ENCODE results near the gene LPAR3. TPM values are rescaled to one million over a fixed set of nuclear protein-coding genes. Genes with fewer than 3 reads are reported as not detected.
"Not testable (repeated sequence)": the region's sequence is repeated elsewhere in the genome, so short reads cannot be mapped to it uniquely, and the experiment has no call there.

LPAR3 gene
- total RNA-seq, 1 donor from 2014 or later, result 16.2 TPM

- Histone ChIP-seq H3K27me3 (ENCODE audit: low read depth) (no peaks in the 10 kb centered on the region), H3K27ac (replicated peaks) (no peak overlapping the region), H3K9me3 (replicated peaks) (no peaks in the 10 kb centered on the region), H3K4me1 (peaks cover 11% of the 10 kb centered on the region), H3K4me3 (no peak overlapping the region), H3K36me3 (no peaks in the 10 kb centered on the region)
- TF ChIP-seq CTCF (IDR thresholded peaks at IDR 0.05; ENCODE audit: borderline replicate concordance), result no peak
- no peak for DNase-seq
- intact Hi-C loops (cut with micrococcal nuclease), result no loop called here
Observed at GRCh38 chr1:84916897-84917296, 23.9 kb upstream of the LPAR3 start.

- TF ChIP-seq CTCF (IDR thresholded peaks at IDR 0.05; ENCODE audit: borderline replicate concordance), result no peak
- intact Hi-C loops (cut with micrococcal nuclease), result no loop called here
- no peaks in the 10 kb centered on the region for H3K9me3 ChIP-seq (replicated peaks)
- H3K4me1 ChIP-seq, result peaks cover 11% of the 10 kb centered on the region
- no peak overlapping the region for H3K27ac ChIP-seq (replicated peaks)
- H3K36me3 ChIP-seq, result no peaks in the 10 kb centered on the region
- H3K27me3 ChIP-seq (ENCODE audit: low read depth), result no peaks in the 10 kb centered on the region
- H3K4me3 ChIP-seq, result no peak overlapping the region
- DNase-seq, result no peak
Observed at GRCh38 chr1:84913555-84913892, 20.5 kb upstream of the LPAR3 start.

GRCh38 chr1:84912726-84913554 is 19.9 kb upstream of the LPAR3 start:
- DNase-seq, result no peak
- TF ChIP-seq CTCF (IDR thresholded peaks at IDR 0.05; ENCODE audit: borderline replicate concordance), result no peak
- peaks cover 11% of the 10 kb centered on the region for H3K4me1 ChIP-seq
- intact Hi-C loops (cut with micrococcal nuclease), result no loop called here
- H3K27ac ChIP-seq (replicated peaks), result no peak overlapping the region
- no peaks in the 10 kb centered on the region for H3K27me3 ChIP-seq (ENCODE audit: low read depth)
- no peak overlapping the region for H3K4me3 ChIP-seq
- no peaks in the 10 kb centered on the region for H3K36me3 ChIP-seq
- no peaks in the 10 kb centered on the region for H3K9me3 ChIP-seq (replicated peaks)

GRCh38 chr1:84908746-84909464 is 15.9 kb upstream of the LPAR3 start:
- intact Hi-C loops (cut with micrococcal nuclease); DNase-seq; H3K4me1 ChIP-seq; H3K27ac ChIP-seq (replicated peaks); H3K27me3 ChIP-seq (ENCODE audit: low read depth); H3K4me3 ChIP-seq; H3K36me3 ChIP-seq; H3K9me3 ChIP-seq (replicated peaks): not testable (repeated sequence)

GRCh38 chr1:84907095-84907827 is 14.3 kb upstream of the LPAR3 start:
- Histone ChIP-seq H3K9me3 (replicated peaks) (peaks cover 8% of the 10 kb centered on the region), H3K4me1 (no peaks in the 10 kb centered on the region), H3K36me3 (no peaks in the 10 kb centered on the region), H3K27me3 (ENCODE audit: low read depth) (no peaks in the 10 kb centered on the region), H3K27ac (replicated peaks) (no peak overlapping the region), H3K4me3 (no peak overlapping the region)
- no peak for DNase-seq
- intact Hi-C loops (cut with micrococcal nuclease), result no loop called here
- TF ChIP-seq CTCF (IDR thresholded peaks at IDR 0.05; ENCODE audit: borderline replicate concordance), result no peak

GRCh38 chr1:84902727-84903126 is 9.7 kb upstream of the LPAR3 start:
- H3K9me3 ChIP-seq (replicated peaks); DNase-seq; H3K36me3 ChIP-seq; H3K4me1 ChIP-seq; intact Hi-C loops (cut with micrococcal nuclease); H3K4me3 ChIP-seq; H3K27me3 ChIP-seq (ENCODE audit: low read depth); H3K27ac ChIP-seq (replicated peaks): not testable (repeated sequence)

Data from left ventricle myocardium inferior (tissue), 1 donor.